K562 (cell line): ENCODE data around the gene LRRC51. TPM values are rescaled to one million over a fixed set of nuclear protein-coding genes. Genes with fewer than 3 reads are reported as not detected.
A peak's percentile ranks its signal among the peaks of the same experiment; 100 is the strongest.

Experiments
- C11orf30 ChIP-seq: fragments of 450-650 bp; IDR thresholded peaks from 2 replicates; pipeline ENCODE4 v1.6.1; 2016; ENCODE audit warnings: low read depth, mild to moderate bottlenecking
- ELK3 ChIP-seq: fragments of 450-650 bp; formaldehyde crosslinking; IDR thresholded peaks from 2 replicates; pipeline ENCODE4 v1.4.0; 2020; ENCODE audit warnings: mild to moderate bottlenecking
- KDM5B ChIP-seq: fragments of 200-600 bp; sonication (generic); IDR thresholded peaks from 2 replicates; pipeline ENCODE4 v1.6.1; 2012; ENCODE audit warnings: low read depth, mild to moderate bottlenecking, moderate library complexity, low read length, control low read depth, inconsistent platforms; ENCODE audit not compliant: insufficient replicate concordance
- MXI1 ChIP-seq: IDR thresholded peaks from 2 replicates; pipeline ENCODE4 v1.6.1; 2011; ENCODE audit warnings: low read depth, mild to moderate bottlenecking, improper control_type of control experiment, low read length
- NEUROD1 ChIP-seq: fragments of 150-350 bp; IDR thresholded peaks from 2 replicates; pipeline ENCODE4 v1.6.1; 2014; ENCODE audit warnings: borderline replicate concordance, low read length, low read depth; ENCODE audit not compliant: partially characterized antibody
- NFXL1 ChIP-seq: fragments of 450-650 bp; formaldehyde crosslinking; IDR thresholded peaks from 2 replicates; pipeline ENCODE4 v1.4.0; 2021; ENCODE audit warnings: mild to moderate bottlenecking
- PCBP2 ChIP-seq: fragments of 200-400 bp; formaldehyde crosslinking; IDR thresholded peaks from 2 replicates; pipeline ENCODE4 v1.6.1; 2018; ENCODE audit warnings: low read length, low read depth, mild to moderate bottlenecking, moderate library complexity; ENCODE audit not compliant: poor library complexity, severe bottlenecking
- SIN3A ChIP-seq, 2 experiments: fragments of 150-350 bp in 1 of 2; IDR thresholded peaks; 2 replicates each; pipeline ENCODE4 v1.6.1; 2011 to 2016; ENCODE audit warnings: borderline replicate concordance in 2 of 2, low read depth in 2 of 2, low read length in 2 of 2, mild to moderate bottlenecking in 2 of 2, moderate library complexity in 2 of 2; ENCODE audit not compliant: control insufficient read depth in 1 of 2
- SIX5 ChIP-seq, 2 experiments: IDR thresholded peaks; 2 replicates each; pipeline ENCODE4 v1.6.1; 2011; ENCODE audit warnings: low read length in 2 of 2, borderline replicate concordance in 1 of 2, low read depth in 1 of 2, mild to moderate bottlenecking in 1 of 2, moderate library complexity in 1 of 2; ENCODE audit not compliant: insufficient read depth in 1 of 2
- TCF7L2 ChIP-seq: fragments of 150-350 bp; IDR thresholded peaks from 2 replicates; pipeline ENCODE4 v1.6.1; 2016; ENCODE audit warnings: low read depth, mild to moderate bottlenecking, low read length, moderate library complexity
- THAP12 ChIP-seq: fragments of 250-450 bp; sonication (Bioruptor Pico); IDR thresholded peaks from 2 replicates; pipeline ENCODE4 v1.9.0; 2021; ENCODE audit warnings: mild to moderate bottlenecking, inconsistent platforms
- ZFX ChIP-seq: sonication (generic); formaldehyde crosslinking; IDR thresholded peaks from 2 replicates; pipeline ENCODE4 v1.8.0; 2022; ENCODE audit warnings: mild to moderate bottlenecking, missing genetic modification reagents, moderate library complexity
- ZHX1 ChIP-seq: fragments of 150-350 bp; conservative IDR thresholded peaks from 2 replicates; pipeline ENCODE4 v1.6.1; 2014; ENCODE audit warnings: low read length
- ZNF212 ChIP-seq: fragments of 450-650 bp; formaldehyde crosslinking; IDR thresholded peaks from 2 replicates; pipeline ENCODE4 v1.4.0; 2020; ENCODE audit warnings: mild to moderate bottlenecking
- ZNF239 ChIP-seq: fragments of 250-450 bp; sonication (Bioruptor Pico); IDR thresholded peaks from 2 replicates; pipeline ENCODE4 v1.4.0; 2020; ENCODE audit warnings: mild to moderate bottlenecking
- ZNF280B ChIP-seq: fragments of 250-450 bp; sonication (Bioruptor Pico); IDR thresholded peaks from 2 replicates; pipeline ENCODE4 v1.5.1; 2021; ENCODE audit warnings: mild to moderate bottlenecking
- ZNF311 ChIP-seq: fragments of 250-450 bp; sonication (Bioruptor Pico); IDR thresholded peaks from 2 replicates; pipeline ENCODE4 v1.4.0; 2020; ENCODE audit warnings: mild to moderate bottlenecking, moderate library complexity
- ZNF444 ChIP-seq: fragments of 250-450 bp; sonication (Bioruptor Pico); IDR thresholded peaks from 2 replicates; pipeline ENCODE4 v1.4.0; 2020; ENCODE audit warnings: mild to moderate bottlenecking, moderate library complexity
- ZSCAN32 ChIP-seq: fragments of 450-650 bp; formaldehyde crosslinking; IDR thresholded peaks from 2 replicates; pipeline ENCODE4 v1.4.0; 2020; ENCODE audit warnings: mild to moderate bottlenecking, moderate library complexity
- polyA plus RNA-seq, 8 experiments: library from polyadenylated mRNA; depleted of rRNA in 4 of 8; stranded (reverse) in 5 of 8; unstranded in 3 of 8; fragments of >200 nt; fragmentation: Nextera tagmentation in 2 of 8; fragmentation: Illumina TruSeq in 1 of 8; extraction: Ambion mirVana in 2 of 8; extraction: Trizol in 1 of 8; gene quantifications; 2 replicates each; pipeline versions ENCODE4 v1.2.1 to v1.2.3, GENCODE V29; 2011 to 2014; ENCODE audit warnings: inconsistent platforms in 1 of 8, missing spikeins in 1 of 8
- total RNA-seq, 7 experiments: library from RNA; depleted of rRNA in 6 of 7; stranded (reverse); fragments of >200 nt in 6 of 7; fragmentation: Illumina TruSeq in 2 of 7; extraction: Trizol in 2 of 7; gene quantifications; 2 replicates each; pipeline versions ENCODE4 v1.2.1 to v1.2.3, GENCODE V29; 2011 to 2021; ENCODE audit warnings: low replicate concordance in 1 of 7

The LRRC51 gene
- total and polyA plus RNA-seq, 9 of the 15 experiments (the other 6 are each of a cell fraction or from before 2014, with no cell fraction given), result 4.7 to 10.6 (median 5.6) TPM

GRCh38 chr11:72080326-72081183 is at the start of gene LRRC51, which contains the start of gene NUMA1 (continued):
- no peak for TF ChIP-seq NFXL1 (CRISPR knock-in tag)
- peak; percentile 91 for TF ChIP-seq NEUROD1
- TF ChIP-seq C11orf30, result no peak
- TF ChIP-seq KDM5B, result peak; percentile 63
- no peak for TF ChIP-seq PCBP2
- no peak for TF ChIP-seq ELK3 (CRISPR knock-in tag)
- TF ChIP-seq SIX5 (IDR thresholded peaks at IDR 0.05; ENCODE audit: borderline replicate concordance in 1 of 2, insufficient read depth in 1 of 2, low read depth in 1 of 2, low read length in 2 of 2), result peak; percentile 73 to 74; a peak in 3 of 4 replicates
- TF ChIP-seq THAP12 (CRISPR knock-in tag), result peak; percentile 38; the same call in 1 of the 2 replicates
- TF ChIP-seq ZNF280B, result no peak
- no peak for TF ChIP-seq ZSCAN32 (CRISPR knock-in tag)
- peak; percentile 41; the same call in 1 of the 2 replicates for TF ChIP-seq TCF7L2
- TF ChIP-seq SIN3A (IDR thresholded peaks at IDR 0.05; ENCODE audit: borderline replicate concordance in 2 of 2, control insufficient read depth in 1 of 2, low read depth in 2 of 2, low read length in 2 of 2), result peak; percentile 90 to 91; a peak in 2 of 4 replicates
- no peak for TF ChIP-seq ZNF239 (CRISPR knock-in tag)
- TF ChIP-seq ZHX1, result no peak
- peak; percentile 89 for TF ChIP-seq ZFX (CRISPR knock-in tag)
- TF ChIP-seq ZNF444, result no peak
- TF ChIP-seq ZNF212 (CRISPR knock-in tag), result no peak
- peak; percentile 99 for TF ChIP-seq MXI1
- TF ChIP-seq ZNF311, result no peak
